CD8-positive, alpha-beta memory T cell (primary cell): ENCODE results near the gene NDUFA5. TPM values are rescaled to one million over a fixed set of nuclear protein-coding genes. Genes with fewer than 3 reads are reported as not detected.
"Not testable (repeated sequence)": the region's sequence is repeated elsewhere in the genome, so short reads cannot be mapped to it uniquely, and the experiment has no call there.

Experiments
- CTCF ChIA-PET: fragments of 350-600 bp; sonication (Branson Sonifier 250); formaldehyde crosslinking; loops from one replicate; lab custom pipeline; 2021; ENCODE audit warnings: antibody characterized with exemption; lab: Charles Lee
- POLR2A ChIA-PET: fragments of 350-600 bp; sonication (Branson Sonifier 250); formaldehyde crosslinking; loops from one replicate; lab custom pipeline; 2021; ENCODE audit warnings: antibody characterized with exemption; lab: Charles Lee
- DNase-seq, 5 donors: peaks; one replicate each; pipeline versions ENCODE4 v3.0.0 to v3.0.0-alpha.2; 2020 to 2022; ENCODE audit warnings: mixed read lengths in 1 of 5
- H3K27ac ChIP-seq: one replicate; pipeline ENCODE4 v1.7.0; 2013; ENCODE audit warnings: low read depth, mild to moderate bottlenecking, low read length, moderate library complexity
- H3K27me3 ChIP-seq: 2 replicates; pipeline ENCODE4 v1.7.0; 2013; ENCODE audit warnings: low read length, mild to moderate bottlenecking; ENCODE audit not compliant: insufficient read depth, poor library complexity, severe bottlenecking
- H3K36me3 ChIP-seq: 2 replicates; pipeline ENCODE4 v1.7.0; 2013; ENCODE audit warnings: mild to moderate bottlenecking, low read length, moderate library complexity; ENCODE audit not compliant: insufficient read depth
- H3K4me1 ChIP-seq: 2 replicates; pipeline ENCODE4 v1.7.0; 2013; ENCODE audit warnings: mild to moderate bottlenecking, low read length, moderate library complexity; ENCODE audit not compliant: insufficient read depth
- H3K4me3 ChIP-seq: 2 replicates; pipeline ENCODE4 v1.7.0; 2013; ENCODE audit warnings: mild to moderate bottlenecking, low read length
- H3K9me3 ChIP-seq: 2 replicates; pipeline ENCODE4 v1.7.0; 2013; ENCODE audit warnings: mild to moderate bottlenecking, low read length
- H3K27ac Mint-ChIP-seq, 8 donors: one replicate each; pipeline ENCODE4 v1.8.0; 2020 to 2021; ENCODE audit warnings: mixed read lengths in 8 of 8, mild to moderate bottlenecking in 6 of 8, inconsistent platforms in 3 of 8, moderate library complexity in 3 of 8
- H3K27me3 Mint-ChIP-seq, 2 donors: one replicate each; pipeline ENCODE4 v1.8.0; 2020 to 2021; ENCODE audit warnings: mixed read lengths in 2 of 2, mild to moderate bottlenecking in 1 of 2, moderate library complexity in 1 of 2
- H3K36me3 Mint-ChIP-seq, 3 donors: one replicate each; pipeline ENCODE4 v1.8.0; 2020 to 2021; ENCODE audit warnings: mixed read lengths in 3 of 3, inconsistent platforms in 1 of 3, mild to moderate bottlenecking in 1 of 3
- H3K4me1 Mint-ChIP-seq, 3 donors: one replicate each; pipeline ENCODE4 v1.8.0; 2020 to 2021; ENCODE audit warnings: mixed read lengths in 3 of 3, inconsistent platforms in 1 of 3, mild to moderate bottlenecking in 1 of 3
- H3K4me3 Mint-ChIP-seq, 7 donors: one replicate each; pipeline ENCODE4 v1.8.0; 2020 to 2021; ENCODE audit warnings: mixed read lengths in 7 of 7, mild to moderate bottlenecking in 6 of 7, moderate library complexity in 4 of 7, inconsistent platforms in 2 of 7
- H3K9me3 Mint-ChIP-seq, 5 donors: one replicate each; pipeline ENCODE4 v1.8.0; 2020 to 2022; ENCODE audit warnings: mixed read lengths in 5 of 5, mild to moderate bottlenecking in 3 of 5, moderate library complexity in 2 of 5, inconsistent platforms in 1 of 5
- polyA plus RNA-seq: library from polyadenylated mRNA; unstranded; fragments of 300-500 nt; fragmentation: Illumina TruSeq; gene quantifications from one replicate; pipeline ENCODE4 v1.2.3, GENCODE V29; 2021
- total RNA-seq, 2 experiments: library from RNA; stranded (reverse); gene quantifications; one replicate each; pipeline ENCODE4 v1.2.3, GENCODE V29; 2021

NDUFA5 gene
- total and polyA plus RNA-seq, 3 experiments from 2014 or later, result 61.3 to 80.2 (median 66.3) TPM

- peaks cover 31 to 45% (median 43%) of the 10 kb centered on the region in 3 donors for H3K4me1 Mint-ChIP-seq
- H3K27me3 Mint-ChIP-seq, result no peaks in the 10 kb centered on the region
- H3K36me3 ChIP-seq, result no peaks in the 10 kb centered on the region
- peaks cover 24% of the 10 kb centered on the region for H3K4me1 ChIP-seq
- H3K36me3 Mint-ChIP-seq, result peaks cover 8 to 46% (median 23%) of the 10 kb centered on the region in 3 donors
- no peaks in the 10 kb centered on the region for H3K9me3 ChIP-seq
- H3K27ac Mint-ChIP-seq, result peak overlapping the region in 2 of 8 donors; percentile 52 to 64
- no peak overlapping the region for H3K4me3 ChIP-seq
- ChIA-PET POLR2A (no interaction called here), CTCF (no interaction called here)
- H3K27me3 ChIP-seq, result no peaks in the 10 kb centered on the region
- H3K4me3 Mint-ChIP-seq, result peak overlapping the region in 1 of 7 donors; percentile 40
- DNase-seq, result no peak
- no peak overlapping the region for H3K27ac ChIP-seq
- no peaks in the 10 kb centered on the region for H3K9me3 Mint-ChIP-seq
These were observed 4.5 kb downstream of the NDUFA5 start for GRCh38 chr7:123553159-123553558.

- no peaks in the 10 kb centered on the region for H3K9me3 ChIP-seq
- H3K4me3 Mint-ChIP-seq, result peak overlapping the region in 1 of 7 donors; percentile 40
- CTCF ChIA-PET, result no interaction called here
- H3K4me3 ChIP-seq, result no peak overlapping the region
- H3K27ac Mint-ChIP-seq, result peak overlapping the region in 1 of 8 donors; percentile 48
- H3K27me3 Mint-ChIP-seq, result no peaks in the 10 kb centered on the region
- H3K4me1 ChIP-seq, result peaks cover 23% of the 10 kb centered on the region
- no peaks in the 10 kb centered on the region for H3K9me3 Mint-ChIP-seq
- no peak overlapping the region for H3K27ac ChIP-seq
- DNase-seq, result no peak
- POLR2A ChIA-PET, result interaction anchor here (0.7 kb wide), 1 partner anchor 183 kb away, joined by 3 read pairs; no protein-coding TSS in a partner anchor
- no peaks in the 10 kb centered on the region for H3K27me3 ChIP-seq
- no peaks in the 10 kb centered on the region for H3K36me3 ChIP-seq
- H3K36me3 Mint-ChIP-seq, result peaks cover 8 to 49% (median 24%) of the 10 kb centered on the region in 3 donors
- H3K4me1 Mint-ChIP-seq, result peaks cover 33 to 50% (median 48%) of the 10 kb centered on the region in 3 donors
These were observed 5.0 kb downstream of the NDUFA5 start for GRCh38 chr7:123552641-123553040.

GRCh38 chr7:123552134-123552533 is 5.5 kb downstream of the NDUFA5 start:
- H3K9me3 Mint-ChIP-seq, H3K27ac ChIP-seq, H3K4me3 ChIP-seq, CTCF ChIA-PET, DNase-seq, H3K36me3 ChIP-seq, H3K27me3 Mint-ChIP-seq, H3K27me3 ChIP-seq, H3K4me3 Mint-ChIP-seq, H3K9me3 ChIP-seq, H3K27ac Mint-ChIP-seq: not testable (repeated sequence)
- peaks cover 36 to 55% (median 53%) of the 10 kb centered on the region in 3 donors for H3K4me1 Mint-ChIP-seq
- POLR2A ChIA-PET, result interaction anchor here (0.7 kb wide), 1 partner anchor 183 kb away, joined by 3 read pairs; no protein-coding TSS in a partner anchor
- H3K4me1 ChIP-seq, result peaks cover 23% of the 10 kb centered on the region
- H3K36me3 Mint-ChIP-seq, result peaks cover 8 to 54% (median 27%) of the 10 kb centered on the region in 3 donors

GRCh38 chr7:123548406-123548805 is 9.2 kb downstream of the NDUFA5 start:
- H3K4me1 Mint-ChIP-seq, result peaks cover 36 to 62% (median 59%) of the 10 kb centered on the region in 3 donors
- Histone ChIP-seq H3K27me3 (no peaks in the 10 kb centered on the region), H3K27ac (no peak overlapping the region), H3K4me1 (no peaks in the 10 kb centered on the region), H3K4me3 (no peak overlapping the region), H3K9me3 (no peaks in the 10 kb centered on the region), H3K36me3 (no peaks in the 10 kb centered on the region)
- H3K36me3 Mint-ChIP-seq, result peaks cover 8 to 69% (median 30%) of the 10 kb centered on the region in 3 donors
- H3K27me3 Mint-ChIP-seq, result no peaks in the 10 kb centered on the region
- POLR2A ChIA-PET, result no interaction called here
- H3K9me3 Mint-ChIP-seq, result no peaks in the 10 kb centered on the region
- peak overlapping the region in 3 of 8 donors; percentile 30 to 74 (median 36) for H3K27ac Mint-ChIP-seq
- no peak overlapping the region for H3K4me3 Mint-ChIP-seq
- CTCF ChIA-PET, result no interaction called here
- no peak for DNase-seq

GRCh38 chr7:123539871-123540270 is 17.7 kb downstream of the NDUFA5 start:
- Histone ChIP-seq H3K4me3 (no peak overlapping the region), H3K36me3 (peaks cover 4% of the 10 kb centered on the region), H3K4me1 (peaks cover 8% of the 10 kb centered on the region), H3K27me3 (no peaks in the 10 kb centered on the region), H3K9me3 (no peaks in the 10 kb centered on the region), H3K27ac (no peak overlapping the region)
- H3K4me1 Mint-ChIP-seq, result peaks cover 6 to 9% (median 8%) of the 10 kb centered on the region in 3 donors
- peaks cover 0 to 24% (median 0%) of the 10 kb centered on the region in 3 donors for H3K36me3 Mint-ChIP-seq
- no peaks in the 10 kb centered on the region for H3K9me3 Mint-ChIP-seq
- no peak for DNase-seq
- H3K4me3 Mint-ChIP-seq, result no peak overlapping the region
- H3K27me3 Mint-ChIP-seq, result no peaks in the 10 kb centered on the region
- ChIA-PET POLR2A (no interaction called here), CTCF (no interaction called here)
- H3K27ac Mint-ChIP-seq, result peak overlapping the region in 2 of 8 donors; percentile 50 to 94

GRCh38 chr7:123538897-123539296 is 18.7 kb downstream of the NDUFA5 start:
- Mint-ChIP-seq H3K27me3 (peaks cover 0 to 2% of the 10 kb centered on the region in 2 donors), H3K4me1 (peaks cover 8 to 18% (median 18%) of the 10 kb centered on the region in 3 donors), H3K36me3 (peaks cover 0 to 24% (median 0%) of the 10 kb centered on the region in 3 donors), H3K9me3 (no peaks in the 10 kb centered on the region), H3K27ac (no peak overlapping the region), H3K4me3 (peak overlapping the region in 1 of 7 donors; percentile 27)
- DNase-seq, result no peak
- H3K4me1 ChIP-seq, result peaks cover 13% of the 10 kb centered on the region
- ChIA-PET POLR2A (no interaction called here), CTCF (interaction anchor here (0.9 kb wide), 1 partner anchor 45 kb away, joined by 4 read pairs; no protein-coding TSS in a partner anchor)
- H3K9me3 ChIP-seq, result no peaks in the 10 kb centered on the region
- H3K36me3 ChIP-seq, result peaks cover 4% of the 10 kb centered on the region
- H3K27ac ChIP-seq, result no peak overlapping the region
- H3K4me3 ChIP-seq, result no peak overlapping the region
- no peaks in the 10 kb centered on the region for H3K27me3 ChIP-seq

GRCh38 chr7:123538189-123538714 is 19.4 kb downstream of the NDUFA5 start:
- no peak overlapping the region for H3K4me3 Mint-ChIP-seq
- H3K4me3 ChIP-seq, result no peak overlapping the region
- peak overlapping the region in 2 of 8 donors; percentile 6 to 15 for H3K27ac Mint-ChIP-seq
- CTCF ChIA-PET, result interaction anchor here (0.9 kb wide), 1 partner anchor 44 kb away, joined by 4 read pairs; no protein-coding TSS in a partner anchor
- no peaks in the 10 kb centered on the region for H3K9me3 ChIP-seq
- H3K4me1 ChIP-seq, result peaks cover 15% of the 10 kb centered on the region
- H3K27me3 Mint-ChIP-seq, result peaks cover 2% of the 10 kb centered on the region in 2 donors
- H3K4me1 Mint-ChIP-seq, result peaks cover 14 to 25% (median 25%) of the 10 kb centered on the region in 3 donors
- H3K27me3 ChIP-seq, result no peaks in the 10 kb centered on the region
- H3K27ac ChIP-seq, result no peak overlapping the region
- H3K36me3 ChIP-seq, result peaks cover 4% of the 10 kb centered on the region
- DNase-seq, result no peak
- no peaks in the 10 kb centered on the region for H3K9me3 Mint-ChIP-seq
- peaks cover 0 to 19% (median 0%) of the 10 kb centered on the region in 3 donors for H3K36me3 Mint-ChIP-seq
- POLR2A ChIA-PET, result no interaction called here

- Mint-ChIP-seq H3K27me3 (peaks cover 5 to 9% of the 10 kb centered on the region in 2 donors), H3K4me3 (peak overlapping the region in 1 of 7 donors; percentile 40), H3K4me1 (peaks cover 20 to 34% (median 32%) of the 10 kb centered on the region in 3 donors), H3K27ac (peak overlapping the region in 1 of 8 donors; percentile 32), H3K36me3 (peaks cover 0 to 15% (median 0%) of the 10 kb centered on the region in 3 donors), H3K9me3 (no peaks in the 10 kb centered on the region)
- CTCF ChIA-PET, result interaction anchor here (0.6 kb wide), 1 partner anchor 20 kb away, joined by 3 read pairs; the partner anchor contains the start of gene NDUFA5
- Histone ChIP-seq H3K9me3 (no peaks in the 10 kb centered on the region), H3K36me3 (no peaks in the 10 kb centered on the region), H3K4me1 (peaks cover 15% of the 10 kb centered on the region), H3K4me3 (no peak overlapping the region), H3K27ac (no peak overlapping the region), H3K27me3 (no peaks in the 10 kb centered on the region)
- POLR2A ChIA-PET, result no interaction called here
- DNase-seq, result peak in 1 of 5 donors; percentile 34
These were observed 20.5 kb downstream of the NDUFA5 start for GRCh38 chr7:123537026-123537642.
